ENCODE data around the gene FEN1. TPM values are rescaled to one million over a fixed set of nuclear protein-coding genes. Genes with fewer than 3 reads are reported as not detected.

FEN1 gene
- total and polyA plus RNA-seq, 12 donors: 3.9 to 32.0 (median 10.0) TPM

GRCh38 chr11:61757213-61757862 lies 35.4 kb upstream of the FEN1 start:
- intact Hi-C loops (cut with DNase I): no loop called here
- H3K9me3 ChIP-seq (replicated peaks in 1 of 3): no peaks in the 10 kb centered on the region
- peaks cover 3% of the 10 kb centered on the region in 2 donors for H3K4me1 ChIP-seq (replicated peaks in 1 of 2)
- 79 to 92% (median 90%) methylated on average over 9 to 15 of the region's 15 CpGs for WGBS, 4 donors
- H3K27ac ChIP-seq: no peak overlapping the region
- no peaks in the 10 kb centered on the region for H3K27me3 ChIP-seq
- H3K4me3 ChIP-seq: no peak overlapping the region
- DNase-seq: no peak
- H3K36me3 ChIP-seq (replicated peaks in 1 of 2): no peaks in the 10 kb centered on the region
- TF ChIP-seq, protein P1, sequence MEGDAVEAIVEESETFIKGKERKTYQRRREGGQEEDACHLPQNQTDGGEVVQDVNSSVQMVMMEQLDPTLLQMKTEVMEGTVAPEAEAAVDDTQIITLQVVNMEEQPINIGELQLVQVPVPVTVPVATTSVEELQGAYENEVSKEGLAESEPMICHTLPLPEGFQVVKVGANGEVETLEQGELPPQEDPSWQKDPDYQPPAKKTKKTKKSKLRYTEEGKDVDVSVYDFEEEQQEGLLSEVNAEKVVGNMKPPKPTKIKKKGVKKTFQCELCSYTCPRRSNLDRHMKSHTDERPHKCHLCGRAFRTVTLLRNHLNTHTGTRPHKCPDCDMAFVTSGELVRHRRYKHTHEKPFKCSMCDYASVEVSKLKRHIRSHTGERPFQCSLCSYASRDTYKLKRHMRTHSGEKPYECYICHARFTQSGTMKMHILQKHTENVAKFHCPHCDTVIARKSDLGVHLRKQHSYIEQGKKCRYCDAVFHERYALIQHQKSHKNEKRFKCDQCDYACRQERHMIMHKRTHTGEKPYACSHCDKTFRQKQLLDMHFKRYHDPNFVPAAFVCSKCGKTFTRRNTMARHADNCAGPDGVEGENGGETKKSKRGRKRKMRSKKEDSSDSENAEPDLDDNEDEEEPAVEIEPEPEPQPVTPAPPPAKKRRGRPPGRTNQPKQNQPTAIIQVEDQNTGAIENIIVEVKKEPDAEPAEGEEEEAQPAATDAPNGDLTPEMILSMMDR (IDR thresholded peaks at IDR 0.05): no peak
- TF ChIP-seq POLR2A (IDR thresholded peaks at IDR 0.05): no peak

GRCh38 chr11:61760946-61761345 lies 31.8 kb upstream of the FEN1 start:
- TF ChIP-seq, protein P1 (IDR thresholded peaks at IDR 0.05): no peak
- no peak for TF ChIP-seq POLR2A (IDR thresholded peaks at IDR 0.05)
- H3K36me3 ChIP-seq (replicated peaks in 1 of 2): no peaks in the 10 kb centered on the region

DNA sequence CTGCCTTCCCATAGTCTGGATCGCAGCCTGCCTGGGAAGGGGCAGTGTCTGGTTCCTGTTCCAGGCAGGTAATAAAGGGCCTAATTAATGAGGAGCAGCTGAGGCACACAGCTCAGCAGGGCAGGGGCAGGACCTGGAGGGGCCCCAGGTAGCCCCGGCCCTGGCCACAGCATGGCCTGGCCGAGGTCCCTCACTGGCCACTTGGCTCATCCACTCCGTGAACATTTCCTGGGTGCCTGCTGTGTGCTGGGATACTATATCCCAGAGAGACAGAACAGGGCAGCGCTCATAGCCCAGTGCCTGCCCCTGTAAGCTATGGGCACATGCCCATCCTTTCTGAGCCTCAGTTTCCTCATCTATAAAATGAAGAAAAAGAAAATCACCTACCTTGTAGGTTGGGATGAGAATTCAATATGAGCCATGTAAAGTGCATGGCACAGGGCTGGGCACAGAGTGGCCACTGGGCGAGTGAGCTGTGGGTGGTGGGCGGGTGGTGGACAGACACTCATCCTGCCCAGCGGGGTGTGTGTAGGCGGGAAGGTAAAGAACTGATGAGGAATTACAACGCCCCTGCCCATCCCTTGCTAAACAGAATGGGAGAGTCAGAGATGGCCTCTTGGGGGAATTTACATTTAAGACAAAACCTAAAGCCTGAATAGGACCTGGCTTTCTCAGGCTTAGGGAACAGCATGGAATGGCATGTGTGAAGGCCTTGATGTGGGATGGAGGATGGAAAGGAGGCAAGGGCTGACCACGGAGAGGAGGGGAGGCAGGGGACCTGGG lies 31.1 kb upstream of the FEN1 start:
- 78 to 82% (median 80%) methylated on average over 10 to 11 of the region's 11 CpGs for WGBS, 4 donors
- no peak for TF ChIP-seq POLR2A (IDR thresholded peaks at IDR 0.05)
- TF ChIP-seq, protein P1 (IDR thresholded peaks at IDR 0.05): no peak
- no peak overlapping the region for H3K27ac ChIP-seq

More at GRCh38 chr11:61760946-61761345, 31.8 kb upstream of the FEN1 start:
- DNase-seq: no peak
- Histone ChIP-seq H3K4me3 (no peak overlapping the region), H3K27ac (no peak overlapping the region), H3K4me1 (replicated peaks in 1 of 2) (no peaks in the 10 kb centered on the region), H3K9me3 (replicated peaks in 1 of 3) (no peaks in the 10 kb centered on the region), H3K27me3 (no peaks in the 10 kb centered on the region)
- intact Hi-C loops (cut with DNase I): no loop called here
- 77 to 88% (median 83%) methylated on average over 7 to 13 of the region's 13 CpGs for WGBS, 4 donors

DNA sequence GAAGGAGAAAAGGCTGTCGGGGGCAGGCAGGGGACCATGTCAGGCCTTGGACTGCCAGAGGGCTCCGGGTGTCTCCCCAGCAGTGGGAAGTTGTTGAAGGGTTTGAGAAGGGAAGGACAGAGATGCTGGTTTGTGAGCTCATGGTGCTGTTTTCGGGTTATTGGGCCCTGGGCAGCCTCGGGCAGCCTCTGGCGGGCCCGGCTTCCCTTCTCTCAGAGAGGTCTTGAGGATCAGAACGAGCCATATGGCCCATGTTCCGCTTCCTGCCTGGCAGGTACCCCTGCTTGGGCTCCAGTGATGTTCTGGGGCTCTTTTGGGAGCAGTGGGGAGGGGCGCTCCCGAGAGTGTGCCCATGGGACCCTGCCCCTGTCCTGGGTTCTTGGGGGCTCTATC lies 30.5 kb upstream of the FEN1 start:
- 68 to 75% (median 69%) methylated on average over 10 of the region's 10 CpGs for WGBS, 4 donors
- Histone ChIP-seq H3K9me3 (replicated peaks in 1 of 3) (no peaks in the 10 kb centered on the region), H3K4me1 (replicated peaks in 1 of 2) (no peaks in the 10 kb centered on the region), H3K27me3 (no peaks in the 10 kb centered on the region), H3K4me3 (no peak overlapping the region), H3K36me3 (replicated peaks in 1 of 2) (no peaks in the 10 kb centered on the region), H3K27ac (no peak overlapping the region)
- TF ChIP-seq, protein P1 (IDR thresholded peaks at IDR 0.05): no peak
- TF ChIP-seq POLR2A (IDR thresholded peaks at IDR 0.05): no peak
- intact Hi-C loops (cut with DNase I): no loop called here
- no peak for DNase-seq

More for the DNA sequence above, 31.1 kb upstream of the FEN1 start:
- no peaks in the 10 kb centered on the region for H3K9me3 ChIP-seq (replicated peaks in 1 of 3)
- no peaks in the 10 kb centered on the region for H3K27me3 ChIP-seq
- intact Hi-C loops (cut with DNase I): no loop called here
- no peaks in the 10 kb centered on the region for H3K36me3 ChIP-seq (replicated peaks in 1 of 2)
- DNase-seq: no peak
- H3K4me3 ChIP-seq: no peak overlapping the region
- no peaks in the 10 kb centered on the region for H3K4me1 ChIP-seq (replicated peaks in 1 of 2)
